ENCODE measurements around the gene MCTP2.
"Not testable (repeated sequence)": the region's sequence is repeated elsewhere in the genome, so short reads cannot be mapped to it uniquely, and the experiment has no call there.

MCTP2 gene

DNA sequence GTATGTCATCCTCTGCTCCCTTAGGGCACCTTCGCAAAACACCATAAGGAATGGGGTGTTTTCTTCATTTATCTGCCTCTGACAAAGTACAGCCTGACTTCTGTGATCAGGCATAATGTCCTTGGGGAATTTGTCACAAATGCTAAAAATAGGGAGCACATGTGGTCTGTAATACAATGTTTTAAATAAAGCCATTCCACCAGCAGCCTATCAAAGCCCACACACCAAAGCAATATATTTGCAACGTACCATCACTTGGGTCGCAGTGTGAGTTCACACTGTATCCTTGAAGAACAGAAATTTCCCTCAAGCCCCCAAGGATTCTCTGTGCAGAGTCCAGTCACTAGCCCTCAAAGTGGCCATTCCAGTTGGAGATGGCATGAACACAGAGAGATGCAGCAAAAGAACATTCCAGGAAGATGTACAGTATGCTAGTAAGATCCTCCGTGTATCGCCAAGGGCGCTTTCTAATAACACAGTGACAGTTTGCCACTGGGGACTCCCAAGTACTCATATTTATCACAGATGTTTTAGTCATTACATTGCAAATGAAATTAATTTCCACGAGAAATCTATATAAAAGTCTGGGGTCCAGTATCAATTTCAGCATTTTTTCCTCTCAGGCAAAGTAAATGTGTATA, 246.7 kb downstream of the MCTP2 start:
- DNase-seq: no peak

- no peak for DNase-seq
Observed at GRCh38 chr15:94478763-94479162, 247.4 kb downstream of the MCTP2 start.

DNA sequence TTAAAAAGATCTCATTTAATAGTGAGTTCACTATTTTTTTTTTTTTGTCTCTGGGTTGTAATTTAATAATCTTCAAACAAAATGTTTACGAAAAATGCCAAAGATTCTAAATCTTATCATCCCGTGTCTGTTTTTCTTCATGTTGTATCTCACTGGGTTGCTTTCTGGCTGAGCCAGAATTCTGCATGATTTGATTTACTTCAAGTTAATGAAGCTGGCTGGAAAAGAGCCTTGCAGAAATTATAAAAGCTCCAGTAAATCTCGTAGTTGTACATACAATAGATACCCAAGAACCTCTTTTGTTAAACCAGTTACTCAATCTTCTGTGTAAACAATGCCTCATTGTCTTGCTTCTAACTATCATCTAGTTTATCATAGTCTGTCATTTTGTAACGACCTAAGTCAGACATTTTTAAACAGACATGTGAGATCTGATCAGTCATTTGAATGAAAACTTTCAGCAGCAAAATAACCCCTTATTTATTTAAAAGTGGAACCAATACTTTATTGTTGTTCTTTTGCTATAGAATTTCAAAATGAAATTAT, 249.0 kb downstream of the MCTP2 start:
- DNase-seq: no peak

GRCh38 chr15:94485148-94485719, 253.9 kb downstream of the MCTP2 start:
- no peak for DNase-seq

DNA sequence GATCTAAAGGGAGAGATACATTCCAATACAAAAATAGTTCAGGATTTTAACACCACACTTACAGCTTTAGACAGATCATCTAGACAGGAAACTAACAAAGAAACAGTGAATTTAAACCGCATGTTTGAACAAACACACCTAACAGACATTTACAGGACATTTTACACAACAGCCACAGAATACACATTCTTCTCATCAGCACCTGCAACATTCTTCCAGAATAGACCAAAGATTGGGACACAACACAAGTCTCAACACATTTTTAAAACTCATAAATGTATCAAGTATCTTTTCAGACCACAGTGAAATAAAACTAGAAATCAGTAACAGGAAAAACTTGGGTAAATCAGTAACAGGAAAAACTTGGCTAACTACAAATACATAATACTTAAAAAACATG, 256.3 kb downstream of the MCTP2 start:
- no peak for DNase-seq

GRCh38 chr15:94493176-94493575, 261.8 kb downstream of the MCTP2 start:
- DNase-seq: no peak

DNA sequence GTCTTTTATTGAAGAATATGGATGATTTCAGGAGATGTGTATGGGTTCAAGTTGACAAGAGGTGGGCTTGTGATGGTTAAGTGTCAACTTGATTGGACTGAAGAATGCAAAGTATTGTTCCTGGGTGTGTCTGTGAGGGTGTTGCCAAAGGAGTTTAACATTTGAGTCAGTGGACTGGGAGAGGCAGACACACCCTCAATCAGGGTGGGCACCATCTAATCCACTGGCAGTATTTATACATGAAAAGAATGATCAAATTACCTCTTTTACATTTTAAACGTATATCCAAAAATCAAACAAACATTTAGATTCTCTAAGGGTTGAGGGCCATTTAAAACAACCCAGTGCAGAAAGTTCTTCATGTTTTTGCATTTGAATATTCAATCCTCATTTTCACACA, 262.2 kb downstream of the MCTP2 start:
- not testable (repeated sequence) for DNase-seq

DNA sequence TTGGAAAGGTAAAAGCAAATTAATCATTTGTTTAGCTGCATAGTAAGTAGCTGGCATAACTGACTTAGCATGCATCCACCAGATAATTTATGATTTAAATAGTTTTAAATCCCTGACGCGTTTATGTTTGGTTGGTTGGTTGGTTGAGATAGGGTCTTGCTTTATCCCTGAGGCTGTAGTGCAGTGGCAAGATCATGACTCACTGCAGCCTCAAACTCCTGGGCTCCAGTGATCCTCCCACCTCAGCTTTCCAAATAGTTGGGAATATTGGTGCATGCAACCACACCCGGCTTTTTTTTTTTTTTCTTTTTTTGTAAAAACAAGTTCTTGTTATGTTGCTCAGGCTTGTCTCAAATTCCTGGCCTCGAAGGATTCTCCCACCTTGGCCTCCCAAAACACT, 263.4 kb downstream of the MCTP2 start:
- no peak for DNase-seq

- DNase-seq: no peak
Observed at GRCh38 chr15:94503293-94503692, 271.9 kb downstream of the MCTP2 start.

- no peak for DNase-seq
Observed at GRCh38 chr15:94509259-94509658, 277.9 kb downstream of the MCTP2 start.

DNA sequence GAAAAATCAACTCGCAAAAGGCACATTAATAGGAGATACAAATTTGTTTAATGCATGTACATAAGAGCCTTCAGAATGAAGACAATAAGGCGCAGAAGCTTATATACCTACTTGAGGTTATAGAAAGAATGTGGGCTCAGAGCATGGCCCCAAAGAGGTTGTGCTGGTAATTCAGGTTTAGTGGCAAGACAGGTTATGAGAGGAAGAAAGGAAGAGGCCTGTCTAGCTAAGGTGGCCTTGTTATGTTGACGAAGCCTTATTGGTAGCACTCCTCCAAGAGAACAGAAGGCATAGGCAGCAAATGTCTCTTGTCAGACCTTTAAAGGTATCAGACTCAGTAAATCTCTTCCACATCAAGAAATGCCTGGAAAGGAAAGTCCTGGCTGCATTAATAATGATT, 290.8 kb downstream of the MCTP2 start:
- no peak for DNase-seq

DNA sequence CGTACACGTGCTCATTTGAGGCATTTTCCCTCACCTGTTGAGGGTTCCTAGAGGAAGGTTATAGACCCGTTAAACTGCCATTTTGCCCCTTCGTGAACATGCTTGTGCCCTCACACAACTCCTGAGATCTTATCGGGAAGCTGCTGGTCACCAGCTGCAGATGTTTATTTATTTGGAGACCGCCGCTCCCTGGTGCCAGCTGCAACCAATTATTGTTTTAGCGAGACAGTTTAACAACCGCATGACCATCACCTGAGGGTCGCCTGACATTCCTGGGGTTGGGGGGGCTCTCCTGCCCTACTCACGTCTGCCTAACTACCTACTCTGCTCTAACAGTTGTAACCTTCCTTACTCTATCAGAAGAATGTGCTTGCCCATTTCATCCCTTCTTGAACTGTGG, 292.5 kb downstream of the MCTP2 start:
- DNase-seq: no peak

- DNase-seq: no peak
Observed at GRCh38 chr15:94524565-94524964, 293.2 kb downstream of the MCTP2 start.

DNA sequence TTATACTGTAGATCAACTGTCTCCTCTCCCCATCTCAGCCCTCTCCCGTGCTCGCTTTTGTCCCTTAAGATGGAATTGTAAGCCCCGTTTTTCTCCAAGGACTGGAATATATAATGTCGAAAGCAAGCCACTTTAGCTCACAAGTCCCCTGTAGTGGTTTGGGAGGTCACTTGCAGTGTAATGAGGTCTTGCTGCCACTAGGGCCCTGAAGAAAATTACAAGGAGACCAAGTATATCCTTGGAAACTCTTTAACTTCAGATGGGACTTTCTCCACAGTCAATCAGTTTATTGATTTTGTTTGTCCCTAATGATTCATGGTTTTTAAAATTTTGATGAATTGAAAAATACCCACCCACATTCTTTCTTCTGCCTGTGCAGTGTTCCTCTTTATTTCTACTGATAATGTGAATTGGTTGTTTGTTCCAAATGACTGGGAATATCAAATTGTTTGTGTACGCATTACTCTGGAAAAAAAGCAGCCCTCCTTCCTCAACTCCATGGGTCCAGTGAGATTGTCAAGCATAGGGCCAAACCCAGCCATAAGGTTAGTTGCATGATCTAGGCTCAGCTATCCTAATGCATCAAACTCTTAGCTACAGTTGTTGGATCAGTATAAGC, 294.8 kb downstream of the MCTP2 start:
- DNase-seq: no peak

- no peak for DNase-seq
Observed at GRCh38 chr15:94532226-94532625, 300.9 kb downstream of the MCTP2 start.

Data from right hindlimb (tissue), 1 donor.